Loucy (cell line): ENCODE data around the gene IL5RA.

Source experiments
- H2AFZ ChIP-seq: fragments of 200-600 bp; sonication (generic); 2 replicates; pipeline ENCODE4 v1.6.0; 2016; ENCODE audit warnings: antibody characterized with exemption, mild to moderate bottlenecking, low read length, moderate library complexity
- H3F3A ChIP-seq: fragments of 200-600 bp; 2 replicates; pipeline ENCODE4 v1.6.0; 2016; ENCODE audit warnings: antibody characterized with exemption, low read depth, mild to moderate bottlenecking
- H3K27me3 ChIP-seq: fragments of 200-600 bp; sonication (generic); 2 replicates; pipeline ENCODE4 v1.6.1; 2014; ENCODE audit warnings: low read length, mild to moderate bottlenecking; ENCODE audit not compliant: insufficient read depth, poor library complexity, severe bottlenecking
- H3K36me3 ChIP-seq: fragments of 200-600 bp; sonication (generic); 2 replicates; pipeline ENCODE4 v1.6.1; 2016; ENCODE audit warnings: low read length; ENCODE audit not compliant: insufficient read depth
- H3K4me1 ChIP-seq: fragments of 200-600 bp; sonication (generic); 2 replicates; pipeline ENCODE4 v1.5.1; 2014; ENCODE audit warnings: low read length, mild to moderate bottlenecking; ENCODE audit not compliant: insufficient read depth, poor library complexity, severe bottlenecking
- H3K4me2 ChIP-seq: fragments of 200-600 bp; sonication (generic); 2 replicates; pipeline ENCODE4 v1.6.0; 2014; ENCODE audit warnings: antibody characterized with exemption, low read length, low read depth, mild to moderate bottlenecking; ENCODE audit not compliant: poor library complexity, severe bottlenecking
- H3K4me3 ChIP-seq: fragments of 200-600 bp; sonication (generic); 2 replicates; pipeline ENCODE4 v1.5.1; 2014; ENCODE audit warnings: low read length, mild to moderate bottlenecking, mixed read lengths; ENCODE audit not compliant: poor library complexity, severe bottlenecking
- H3K79me2 ChIP-seq: fragments of 200-600 bp; sonication (generic); 2 replicates; pipeline ENCODE4 v1.6.1; 2014; ENCODE audit warnings: low read length; ENCODE audit not compliant: insufficient read depth
- H3K9ac ChIP-seq: fragments of 200-600 bp; sonication (generic); 2 replicates; pipeline ENCODE4 v1.6.0; 2014; ENCODE audit warnings: mild to moderate bottlenecking, low read depth, low read length, moderate library complexity; ENCODE audit not compliant: poor library complexity, severe bottlenecking
- H3K9me2 ChIP-seq: fragments of 200-600 bp; sonication (generic); replicated peaks from 2 replicates; pipeline ENCODE4 v1.6.1; 2016; ENCODE audit warnings: low read depth, low read length, mixed read lengths
- H3K9me3 ChIP-seq: fragments of 200-600 bp; sonication (generic); 2 replicates; pipeline ENCODE4 v1.6.1; 2014; ENCODE audit warnings: mild to moderate bottlenecking, antibody characterized with exemption, low read length, low read depth; ENCODE audit not compliant: insufficient read depth
- H4K20me1 ChIP-seq: fragments of 200-600 bp; sonication (generic); 2 replicates; pipeline ENCODE4 v1.6.0; 2014; ENCODE audit warnings: antibody characterized with exemption, low read length, mild to moderate bottlenecking; ENCODE audit not compliant: insufficient read depth, poor library complexity, severe bottlenecking
- CTCF ChIP-seq: fragments of 200-600 bp; sonication (generic); conservative IDR thresholded peaks from 2 replicates; pipeline ENCODE4 v1.5.1; 2014; ENCODE audit warnings: mild to moderate bottlenecking, antibody characterized with exemption, low read length
- EZH2phosphoT487 ChIP-seq: fragments of 200-600 bp; IDR thresholded peaks from 2 replicates; pipeline ENCODE4 v1.6.1; 2018; ENCODE audit warnings: antibody characterized with exemption, mild to moderate bottlenecking, moderate library complexity, borderline replicate concordance

IL5RA gene

GRCh38 chr3:3109407-3110298, 521 bp downstream of the IL5RA start:
- H3K9ac ChIP-seq: no peak overlapping the region

GRCh38 chr3:3107858-3108257, 2.3 kb downstream of the IL5RA start:
- Histone ChIP-seq H3K36me3 (no peaks in the 10 kb centered on the region), H3K9me3 (no peaks in the 10 kb centered on the region), H3K27me3 (no peaks in the 10 kb centered on the region), H3K4me1 (no peaks in the 10 kb centered on the region), H4K20me1 (no peaks in the 10 kb centered on the region), H3K4me2 (no peak overlapping the region), H3F3A (no peaks in the 10 kb centered on the region), H3K4me3 (no peak overlapping the region), H2AFZ (no peak overlapping the region), H3K79me2 (no peaks in the 10 kb centered on the region), H3K9me2 (no peaks in the 10 kb centered on the region), H3K9ac (no peak overlapping the region)
- TF ChIP-seq EZH2phosphoT487 (no peak), CTCF (no peak)

More at GRCh38 chr3:3109407-3110298, 521 bp downstream of the IL5RA start:
- H3K4me3 ChIP-seq: no peak overlapping the region
- no peaks in the 10 kb centered on the region for H4K20me1 ChIP-seq
- H3K27me3 ChIP-seq: no peaks in the 10 kb centered on the region
- H3F3A ChIP-seq: no peaks in the 10 kb centered on the region
- no peaks in the 10 kb centered on the region for H3K79me2 ChIP-seq
- no peaks in the 10 kb centered on the region for H3K36me3 ChIP-seq
- no peak overlapping the region for H3K4me2 ChIP-seq
- no peak overlapping the region for H2AFZ ChIP-seq
- H3K9me2 ChIP-seq: no peaks in the 10 kb centered on the region
- H3K4me1 ChIP-seq: no peaks in the 10 kb centered on the region
- no peak for TF ChIP-seq CTCF
- H3K9me3 ChIP-seq: no peaks in the 10 kb centered on the region

GRCh38 chr3:3107181-3107580, 3.0 kb downstream of the IL5RA start:
- TF ChIP-seq EZH2phosphoT487 (no peak), CTCF (no peak)
- no peaks in the 10 kb centered on the region for H4K20me1 ChIP-seq

More at GRCh38 chr3:3107181-3107580, 3.0 kb downstream of the IL5RA start:
- no peaks in the 10 kb centered on the region for H3K4me1 ChIP-seq
- H3K27me3 ChIP-seq: no peaks in the 10 kb centered on the region
- no peak overlapping the region for H3K9ac ChIP-seq
- H3K9me3 ChIP-seq: no peaks in the 10 kb centered on the region
- H2AFZ ChIP-seq: no peak overlapping the region
- no peaks in the 10 kb centered on the region for H3F3A ChIP-seq
- no peak overlapping the region for H3K4me3 ChIP-seq
- H3K9me2 ChIP-seq: no peaks in the 10 kb centered on the region
- no peak overlapping the region for H3K4me2 ChIP-seq
- no peaks in the 10 kb centered on the region for H3K36me3 ChIP-seq
- no peaks in the 10 kb centered on the region for H3K79me2 ChIP-seq
